MM.1S (cell line): ENCODE results near the gene SELENOV.

Experiments used
- EZH2 ChIP-seq: fragments of 300-600 bp; sonication (generic); optimal IDR thresholded peaks from 2 replicates; pipeline ENCODE3; 2017; ENCODE audit warnings: low read depth, mild to moderate bottlenecking, antibody characterized with exemption, low read length, mixed read lengths
- EZH2phosphoT487 ChIP-seq: fragments of 300-600 bp; sonication (generic); IDR thresholded peaks from 2 replicates; pipeline ENCODE4 v1.6.1; 2018; ENCODE audit warnings: antibody characterized with exemption, low read length
- TF ChIP-seq, protein P1 (sequence below): fragments of 300-600 bp; sonication (generic); IDR thresholded peaks from 2 replicates; pipeline ENCODE4 v1.5.1; 2016; ENCODE audit warnings: antibody characterized with exemption, low read length, mixed read lengths

DNA sequence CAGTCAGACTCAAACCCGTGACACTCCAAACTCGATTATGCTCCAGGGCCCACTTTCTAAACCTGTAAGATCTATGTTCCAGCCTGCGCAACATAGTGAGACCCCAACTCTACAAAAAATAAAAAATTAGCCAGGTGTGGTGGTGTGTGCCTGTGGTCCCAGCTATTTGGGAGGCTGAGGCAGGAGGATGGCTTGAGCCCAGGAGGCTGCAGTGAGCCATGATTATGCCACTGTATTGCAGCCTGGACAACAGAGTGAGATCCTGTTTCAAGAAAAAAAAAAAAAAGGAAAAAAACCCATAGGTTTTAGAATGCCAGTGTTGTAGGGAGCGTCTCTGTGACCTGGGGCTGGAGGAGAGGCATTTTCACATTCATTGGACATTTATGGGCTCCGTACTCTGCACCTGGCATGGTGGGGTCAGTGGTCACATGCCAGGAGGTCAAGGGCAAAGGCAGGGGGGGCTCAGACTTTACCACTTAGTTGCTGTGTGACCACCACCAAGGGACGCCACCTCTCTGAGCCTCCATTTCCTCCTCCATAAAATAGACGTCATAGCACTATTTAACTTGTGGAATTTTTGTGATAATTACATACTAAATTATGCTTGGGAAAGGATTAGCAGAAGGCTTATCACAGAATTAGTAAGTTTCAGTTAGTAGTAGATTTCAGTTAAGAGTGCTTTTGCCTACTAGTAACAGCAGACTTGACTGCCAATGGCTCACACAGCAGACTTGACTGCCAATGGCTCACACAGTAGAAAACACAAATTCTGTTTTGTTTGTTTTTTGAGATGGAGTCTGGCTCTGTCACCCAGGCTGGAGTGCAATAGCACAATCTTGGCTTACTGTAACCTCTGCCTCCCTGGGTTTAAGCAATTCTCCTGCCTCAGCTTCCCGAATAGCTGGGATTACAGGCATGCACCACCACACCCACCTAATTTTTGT lies 5.9 kb downstream of the SELENOV start:
- TF ChIP-seq, protein P1, sequence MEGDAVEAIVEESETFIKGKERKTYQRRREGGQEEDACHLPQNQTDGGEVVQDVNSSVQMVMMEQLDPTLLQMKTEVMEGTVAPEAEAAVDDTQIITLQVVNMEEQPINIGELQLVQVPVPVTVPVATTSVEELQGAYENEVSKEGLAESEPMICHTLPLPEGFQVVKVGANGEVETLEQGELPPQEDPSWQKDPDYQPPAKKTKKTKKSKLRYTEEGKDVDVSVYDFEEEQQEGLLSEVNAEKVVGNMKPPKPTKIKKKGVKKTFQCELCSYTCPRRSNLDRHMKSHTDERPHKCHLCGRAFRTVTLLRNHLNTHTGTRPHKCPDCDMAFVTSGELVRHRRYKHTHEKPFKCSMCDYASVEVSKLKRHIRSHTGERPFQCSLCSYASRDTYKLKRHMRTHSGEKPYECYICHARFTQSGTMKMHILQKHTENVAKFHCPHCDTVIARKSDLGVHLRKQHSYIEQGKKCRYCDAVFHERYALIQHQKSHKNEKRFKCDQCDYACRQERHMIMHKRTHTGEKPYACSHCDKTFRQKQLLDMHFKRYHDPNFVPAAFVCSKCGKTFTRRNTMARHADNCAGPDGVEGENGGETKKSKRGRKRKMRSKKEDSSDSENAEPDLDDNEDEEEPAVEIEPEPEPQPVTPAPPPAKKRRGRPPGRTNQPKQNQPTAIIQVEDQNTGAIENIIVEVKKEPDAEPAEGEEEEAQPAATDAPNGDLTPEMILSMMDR, result no peak
- TF ChIP-seq EZH2, result no peak
- no peak for TF ChIP-seq EZH2phosphoT487
